ENCODE data around the gene ROBO1.

Gene ROBO1

DNA sequence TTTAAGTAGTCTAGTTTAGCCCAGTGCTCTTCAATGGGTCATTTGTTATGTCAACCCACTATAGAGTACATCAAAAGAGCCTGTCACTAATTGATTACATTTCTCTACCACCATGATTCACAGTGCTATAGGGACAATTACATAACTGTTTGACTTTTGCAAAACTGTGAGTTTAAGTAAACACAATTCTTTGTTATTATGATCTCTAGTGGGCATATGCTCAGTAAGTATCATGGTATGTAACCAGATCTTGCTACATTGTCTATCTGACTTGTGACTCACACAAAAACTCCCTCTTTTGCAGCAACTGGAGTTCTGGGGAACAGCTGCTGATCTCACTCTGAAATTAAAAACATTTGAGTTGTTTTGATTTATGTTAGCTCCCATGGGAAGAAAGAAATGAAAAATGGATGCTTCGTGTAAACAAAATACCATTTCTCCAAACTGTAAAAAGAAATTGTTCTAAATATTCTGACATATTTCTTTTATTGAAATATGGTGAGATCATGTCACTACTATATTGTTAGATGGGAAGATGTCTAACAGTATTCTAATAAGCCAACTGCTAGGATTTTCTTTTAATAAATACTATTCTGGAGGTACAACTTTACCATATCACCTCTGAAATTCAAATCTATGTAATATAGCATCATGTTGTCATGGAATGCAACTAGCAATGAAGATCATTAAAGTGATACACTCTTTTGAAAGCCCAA, 470.4 kb downstream of the ROBO1 start:
- DNase-seq: peak; percentile 12

DNA sequence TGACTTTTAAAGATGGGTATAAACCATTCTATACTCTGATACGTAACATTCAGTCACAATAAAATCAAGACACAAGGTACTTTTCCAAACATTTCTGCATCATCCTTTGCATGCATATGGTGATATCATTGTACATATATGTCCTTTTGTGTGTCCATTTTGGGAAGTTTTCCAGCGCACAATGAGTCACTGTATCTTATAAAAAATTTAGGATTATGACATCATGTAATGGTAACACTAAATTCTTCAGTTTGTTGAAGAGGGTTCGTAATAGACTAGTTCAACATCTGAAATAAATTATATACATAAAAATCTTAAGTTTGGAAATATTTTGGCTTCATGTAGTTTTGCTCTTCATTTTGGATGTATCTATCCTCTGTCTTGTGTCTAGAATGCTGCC, 480.9 kb downstream of the ROBO1 start:
- no peak for DNase-seq

DNA sequence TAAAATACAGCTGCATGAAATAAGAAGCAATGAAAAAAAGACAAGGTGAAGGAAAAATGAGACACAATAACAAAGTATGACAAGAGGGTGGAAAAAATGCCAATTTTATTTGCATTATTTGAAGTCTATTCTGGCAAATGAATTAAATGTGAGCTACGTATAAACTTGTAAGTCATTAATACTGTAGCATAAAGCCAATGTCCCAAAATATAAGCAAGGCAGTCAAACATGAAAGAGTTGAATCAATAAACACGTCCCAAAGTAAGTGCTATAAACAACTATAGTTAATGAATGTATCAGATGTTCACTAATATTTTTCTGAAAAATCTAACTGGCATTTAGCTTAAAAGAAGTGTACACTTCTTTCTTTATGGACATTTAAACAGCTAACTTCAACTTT, 481.9 kb downstream of the ROBO1 start:
- DNase-seq: no peak

DNA sequence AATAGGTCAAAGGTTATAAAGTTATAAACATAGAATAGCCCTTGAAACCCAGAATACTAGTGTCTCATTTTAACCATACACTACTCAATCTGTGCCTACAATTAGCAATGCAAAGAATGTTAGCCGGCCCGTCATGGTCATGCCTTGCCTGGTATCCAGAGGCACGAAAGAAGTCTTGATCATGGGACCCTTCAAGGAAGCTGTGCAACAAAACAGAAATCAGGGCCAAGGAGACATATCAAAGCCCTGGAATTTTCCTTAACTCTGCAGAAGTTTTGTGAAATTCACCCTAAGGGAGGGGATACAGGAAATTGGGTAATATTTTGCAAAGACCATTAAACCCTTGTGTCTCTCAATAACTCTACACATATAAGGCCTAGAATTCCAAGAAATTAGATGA, 482.4 kb downstream of the ROBO1 start:
- DNase-seq: no peak

DNA sequence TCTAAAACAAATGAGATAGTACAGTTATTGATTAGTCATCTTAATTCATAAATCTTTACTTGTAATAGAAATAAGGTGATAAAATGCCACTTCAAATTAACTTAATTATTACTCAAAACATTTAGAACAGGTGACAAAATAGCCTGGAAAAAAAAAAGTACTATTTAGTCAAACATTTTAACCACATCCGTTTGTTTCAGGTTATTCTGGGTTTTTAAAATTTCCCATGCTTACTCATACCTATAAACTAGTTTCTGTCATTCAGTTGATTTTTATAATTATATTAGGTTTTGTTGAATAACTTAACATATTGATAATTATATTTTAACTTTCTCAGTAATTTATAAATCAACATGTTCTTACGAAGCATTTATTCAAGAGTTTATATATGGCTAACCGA, 483.0 kb downstream of the ROBO1 start:
- no peak for DNase-seq

DNA sequence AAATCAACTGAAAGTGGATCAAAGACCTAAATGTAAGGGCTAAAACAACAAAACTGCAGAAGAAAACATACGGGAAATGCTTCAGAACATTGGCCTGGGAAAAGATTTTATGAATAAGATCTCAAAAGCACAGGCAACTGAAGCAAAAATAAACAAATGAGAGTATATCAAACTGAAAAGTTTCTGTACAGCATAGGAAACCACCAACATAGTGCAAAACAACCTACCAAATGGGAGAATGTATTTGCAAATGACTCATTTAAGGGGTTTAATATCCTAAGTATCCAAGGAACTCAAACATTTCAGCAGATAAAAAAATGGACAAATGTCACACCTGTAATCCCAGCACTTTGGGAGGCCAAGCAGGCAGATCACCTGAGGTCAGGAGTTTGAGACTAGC, 489.1 kb downstream of the ROBO1 start:
- DNase-seq: no peak

DNA sequence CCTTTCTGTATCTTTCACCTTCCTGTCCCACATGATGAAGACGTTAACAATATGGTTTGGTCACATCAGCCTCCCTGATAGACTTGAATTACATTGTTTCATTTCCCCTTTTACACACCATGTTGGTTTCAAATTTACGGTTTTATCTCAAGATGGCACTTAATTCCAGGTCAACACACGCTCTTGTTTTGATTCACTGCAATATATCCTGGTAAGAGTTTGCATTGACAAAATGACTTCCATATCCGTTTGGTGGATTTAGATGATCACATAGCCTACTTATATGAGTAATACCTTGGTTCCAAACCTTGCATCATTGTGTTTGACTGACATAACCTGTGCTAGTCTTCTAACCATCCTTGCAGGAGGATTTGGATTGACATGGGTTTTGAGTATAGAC, 499.4 kb downstream of the ROBO1 start:
- no peak for DNase-seq

DNA sequence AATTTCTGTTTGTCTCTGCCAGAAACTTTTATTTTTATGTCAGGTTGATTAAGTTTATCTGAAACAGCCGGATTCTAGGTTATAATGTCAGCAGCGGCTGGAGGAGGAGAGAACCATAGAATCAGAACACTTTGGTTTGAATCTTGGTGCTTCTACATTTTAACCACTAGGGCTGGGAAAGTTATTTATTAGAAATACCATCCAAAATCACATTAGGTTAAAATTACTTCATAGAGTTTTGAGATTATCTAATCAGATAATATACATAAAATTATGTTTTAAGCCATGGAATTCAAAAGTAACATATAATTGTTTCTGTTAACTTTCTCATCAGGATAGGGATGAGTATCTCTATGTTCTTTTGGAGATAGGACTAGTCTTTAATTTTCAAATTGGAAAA, 502.9 kb downstream of the ROBO1 start:
- DNase-seq: no peak

DNA sequence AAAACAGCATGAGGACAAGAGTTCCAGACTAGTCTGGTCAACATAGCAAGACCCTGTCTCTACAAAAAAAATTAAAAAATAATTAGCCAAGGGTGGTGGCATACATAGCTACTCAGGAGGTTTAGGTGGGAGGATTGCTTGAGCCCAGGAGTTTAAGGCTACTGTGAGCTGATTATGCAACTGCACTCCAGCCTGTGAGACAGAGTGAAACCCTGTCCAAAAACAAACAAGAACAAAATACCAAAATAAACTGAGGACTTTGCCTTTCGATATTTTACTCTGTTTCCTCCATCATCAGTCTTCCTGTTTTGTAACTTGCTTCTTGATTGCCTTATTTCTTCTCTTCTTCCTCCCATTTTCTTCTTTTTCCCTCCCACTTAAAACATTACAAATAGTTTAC, 504.4 kb downstream of the ROBO1 start:
- DNase-seq: no peak

DNA sequence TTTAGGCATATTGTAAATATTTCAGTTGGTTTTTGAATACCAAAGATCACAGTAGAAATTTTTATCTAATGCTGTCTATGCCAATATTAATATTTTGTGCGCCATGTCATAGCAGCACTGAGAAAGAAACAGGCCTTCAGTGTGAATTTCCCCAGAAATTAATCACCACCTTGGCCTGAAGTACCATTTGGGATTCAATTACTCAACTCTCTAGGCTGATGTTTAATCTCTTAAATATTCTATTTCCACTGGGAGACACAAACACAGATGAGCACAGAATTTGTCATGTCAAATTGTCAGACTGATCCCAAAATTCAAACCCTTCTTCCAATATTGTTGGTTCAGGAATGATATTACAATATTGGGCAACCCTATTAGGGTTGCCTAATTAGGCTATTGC, 509.3 kb downstream of the ROBO1 start:
- DNase-seq: no peak

DNA sequence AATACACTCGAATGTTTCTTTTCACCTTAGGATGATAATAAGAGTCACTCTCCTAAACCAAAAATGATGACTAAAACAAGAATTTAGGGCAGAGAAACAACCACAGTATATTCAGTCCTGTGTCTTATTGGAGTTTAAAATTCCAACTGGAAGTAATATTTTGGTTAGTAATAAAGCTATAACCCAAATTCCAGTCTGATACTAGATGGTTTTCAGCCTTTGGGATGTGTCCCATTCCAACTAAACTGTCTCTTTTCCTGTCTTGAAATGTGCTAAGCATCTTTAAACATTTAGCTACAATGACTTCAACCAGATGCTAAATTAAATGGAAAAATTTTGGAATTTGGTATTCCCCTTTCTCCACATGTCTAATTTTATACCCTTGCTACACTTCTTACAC, 510.0 kb downstream of the ROBO1 start:
- DNase-seq: no peak

DNA sequence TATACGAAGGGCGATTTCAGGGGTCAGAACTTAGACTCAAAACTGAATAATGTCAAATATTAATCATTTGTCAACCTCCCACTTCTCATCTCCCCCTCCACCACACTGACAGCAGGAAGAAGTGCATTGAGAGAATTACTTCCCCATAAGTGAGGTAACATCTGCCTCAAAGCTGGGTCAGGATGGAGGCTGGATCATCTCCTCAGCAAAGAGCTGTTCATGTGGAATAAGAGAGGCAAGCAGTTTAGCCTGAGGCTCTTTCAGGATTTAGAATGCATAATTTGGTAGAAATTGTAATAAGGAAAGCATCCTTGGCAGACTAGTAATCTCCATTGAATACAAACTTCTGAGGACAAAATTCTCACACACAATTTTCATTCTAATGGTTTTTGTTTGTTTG, 512.1 kb downstream of the ROBO1 start:
- DNase-seq: no peak

DNA sequence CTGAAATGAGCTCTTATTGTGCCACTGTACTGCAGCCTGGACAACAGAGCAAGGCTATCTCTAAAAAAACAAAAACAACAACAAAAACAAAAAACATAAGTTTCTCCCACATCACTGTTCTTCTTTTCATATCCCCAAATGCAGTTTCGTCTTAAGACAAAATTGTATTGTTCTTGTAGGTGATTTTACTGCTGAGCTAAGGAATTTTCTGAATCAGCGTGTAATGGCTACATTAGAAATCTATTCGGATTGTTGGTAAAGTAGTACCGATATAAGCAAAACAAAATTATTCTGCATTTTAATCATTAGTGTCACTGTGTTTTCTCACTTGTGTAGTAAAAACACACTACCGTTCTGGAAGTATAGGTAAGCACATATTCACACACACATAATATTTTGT, 512.5 kb downstream of the ROBO1 start:
- no peak for DNase-seq

DNA sequence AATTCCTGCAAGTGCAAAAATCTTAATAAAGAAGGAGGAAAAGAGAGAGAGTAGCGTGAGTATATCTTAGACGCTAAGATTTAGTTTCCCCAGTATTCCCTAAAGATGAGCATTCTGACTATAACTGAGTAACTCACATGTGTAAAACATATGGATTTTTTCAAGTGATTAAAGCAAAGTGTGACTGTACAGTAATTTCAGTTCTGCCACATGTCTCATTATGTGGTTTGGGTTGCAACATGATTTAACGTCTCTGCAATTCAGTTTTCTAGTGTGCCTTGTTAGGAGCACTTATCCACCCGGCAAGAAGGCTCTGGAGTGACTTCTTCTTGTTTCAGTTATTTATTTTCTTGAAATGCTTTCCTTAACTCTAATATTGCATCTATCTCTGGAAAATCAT, 514.1 kb downstream of the ROBO1 start:
- DNase-seq: no peak

DNA sequence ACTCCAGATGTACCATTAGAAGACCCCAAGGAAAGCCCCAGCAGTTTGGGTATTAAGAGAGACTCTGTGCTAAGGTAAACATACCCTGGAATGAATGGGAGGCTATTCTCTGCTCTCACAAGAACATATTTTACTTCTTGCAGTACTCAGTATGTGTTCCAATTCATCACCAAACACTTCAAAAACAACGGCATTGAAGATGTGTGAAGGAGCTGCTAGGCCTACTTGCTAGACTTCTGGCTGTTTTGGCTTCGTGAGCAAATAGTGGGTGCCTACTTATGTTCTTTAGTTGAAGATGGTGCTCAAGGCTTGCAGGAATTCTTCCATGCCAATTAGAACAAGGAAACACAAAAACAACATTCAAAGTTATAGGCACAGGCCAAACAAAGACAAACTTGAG, 514.5 kb downstream of the ROBO1 start:
- DNase-seq: no peak

DNA sequence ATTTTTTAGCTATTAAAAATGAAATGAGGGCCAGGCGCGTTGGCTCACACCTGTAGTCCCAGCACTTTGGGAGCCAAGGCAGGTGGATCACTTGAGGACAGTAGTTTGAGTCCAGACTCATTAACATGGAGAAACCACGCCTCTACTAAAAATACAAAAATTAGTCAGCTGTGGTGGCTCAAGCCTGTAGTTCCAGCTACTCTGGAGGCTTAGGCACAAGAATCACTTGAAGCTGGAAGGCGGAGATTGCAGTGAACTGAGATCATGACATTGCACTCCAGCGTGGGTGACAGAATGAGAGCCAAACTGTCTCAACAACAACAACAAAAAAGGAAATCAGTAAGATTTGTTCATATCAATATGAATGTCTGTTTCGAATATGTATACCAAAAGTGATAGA, 517.1 kb downstream of the ROBO1 start:
- no peak for DNase-seq

DNA sequence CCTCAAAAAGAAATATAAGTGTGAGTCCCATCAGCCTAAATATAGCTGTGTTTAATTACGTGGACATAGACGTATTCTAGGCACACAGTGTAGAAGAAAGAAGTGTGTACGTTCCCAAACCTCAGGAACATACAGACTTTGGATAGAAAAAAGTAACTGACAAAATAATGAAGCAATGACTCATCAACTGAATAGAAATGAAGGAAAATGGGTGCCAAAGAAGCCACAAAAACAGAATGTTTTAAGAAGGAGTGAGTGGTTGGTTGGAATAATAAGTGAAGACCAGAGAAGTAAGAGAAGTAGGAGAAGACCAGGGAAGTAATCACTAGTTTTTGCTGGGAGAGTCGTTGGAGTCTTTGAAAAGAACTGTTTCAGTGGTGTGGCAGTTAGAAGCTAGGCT, 518.1 kb downstream of the ROBO1 start:
- DNase-seq: no peak

DNA sequence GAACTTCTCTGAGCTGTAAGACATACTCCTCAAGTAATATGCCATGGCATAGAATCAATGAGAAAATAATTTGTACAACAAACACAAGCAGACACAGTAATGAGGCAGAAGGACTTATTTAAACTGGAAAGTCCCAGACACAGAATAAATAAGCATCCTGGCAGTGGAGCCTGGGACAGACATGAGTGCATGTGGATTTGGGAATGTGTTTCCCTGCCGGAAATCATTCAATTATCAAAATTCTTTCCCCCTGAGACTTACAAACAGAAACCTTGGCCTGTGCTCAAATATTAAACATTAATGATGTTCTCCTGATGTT, 520.1 kb downstream of the ROBO1 start:
- no peak for DNase-seq

DNA sequence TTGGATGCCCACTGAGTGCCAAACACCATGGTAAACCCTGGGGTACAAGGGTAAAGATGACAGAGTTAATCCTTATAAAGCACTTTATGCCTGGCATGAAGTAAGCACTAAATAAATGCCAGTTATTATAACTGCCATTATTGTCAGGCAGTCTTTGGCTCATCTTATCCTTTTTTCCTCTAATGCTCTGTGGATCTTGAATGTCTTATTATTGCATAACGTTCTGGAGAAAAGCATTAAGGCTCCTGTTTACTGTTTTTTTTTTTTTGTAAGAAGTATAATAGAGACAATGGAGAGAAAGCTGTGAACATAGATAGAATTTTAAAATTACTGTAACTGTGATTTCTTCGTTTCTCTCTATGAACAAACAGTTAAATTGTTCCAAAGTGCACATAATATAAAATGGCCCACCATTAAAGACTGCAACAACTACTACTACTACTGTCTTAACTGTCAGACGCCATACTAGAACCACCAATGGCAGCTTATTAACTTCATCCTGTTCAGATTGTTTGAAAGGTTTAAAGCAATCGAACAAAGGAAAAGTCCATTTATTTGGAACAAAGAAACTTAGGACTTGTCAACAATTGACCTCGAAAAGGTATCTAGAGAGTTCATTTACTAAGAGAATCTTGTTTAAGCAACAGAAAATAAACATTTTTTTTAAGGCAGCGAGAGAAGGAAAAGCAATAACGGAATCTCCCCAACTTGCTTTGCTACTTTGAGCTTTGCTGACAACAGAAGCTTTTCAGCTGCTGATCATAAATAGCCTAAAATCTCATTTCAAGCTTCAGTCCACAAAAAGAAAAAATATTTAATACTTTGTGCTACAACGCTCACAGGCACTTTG, 520.7 kb downstream of the ROBO1 start:
- DNase-seq: no peak

DNA sequence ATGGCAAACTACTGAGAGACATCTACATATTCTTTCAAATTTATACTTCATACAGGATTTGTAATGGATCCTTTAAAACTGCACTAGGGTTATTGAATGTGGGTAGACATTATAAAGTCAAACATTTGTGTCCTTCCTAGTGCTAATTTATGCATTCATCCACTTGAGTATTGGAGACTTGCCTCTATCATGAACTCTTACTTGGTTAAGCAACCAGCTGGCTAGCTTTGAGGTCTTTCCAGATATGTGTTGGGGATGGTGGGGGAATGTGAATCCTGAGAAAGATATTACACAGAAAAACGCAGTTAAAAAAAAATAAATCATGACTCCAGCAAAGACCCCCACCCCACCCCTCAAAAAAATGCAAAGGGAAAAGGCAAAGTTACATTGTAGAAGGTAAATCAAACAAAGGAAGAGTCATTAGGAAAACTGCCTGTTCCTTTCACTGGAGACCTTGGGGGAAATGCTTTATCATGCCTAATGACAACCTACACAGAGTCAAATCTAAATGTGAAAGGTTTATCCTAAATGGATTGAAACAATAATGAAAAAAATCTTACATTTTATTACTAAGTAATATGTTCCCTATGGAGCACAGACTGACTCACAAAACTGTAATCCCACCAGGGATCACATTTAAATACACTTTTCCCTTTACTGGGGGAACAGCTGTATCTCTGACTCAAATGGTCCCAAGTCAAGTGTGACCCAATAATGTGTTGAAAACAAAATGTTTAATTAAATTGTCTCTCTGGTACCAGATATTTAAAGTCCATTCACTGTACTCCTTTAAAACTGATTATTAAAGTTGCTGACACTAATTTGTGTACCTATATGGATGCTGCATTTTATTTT, 522.3 kb downstream of the ROBO1 start:
- DNase-seq: no peak

DNA sequence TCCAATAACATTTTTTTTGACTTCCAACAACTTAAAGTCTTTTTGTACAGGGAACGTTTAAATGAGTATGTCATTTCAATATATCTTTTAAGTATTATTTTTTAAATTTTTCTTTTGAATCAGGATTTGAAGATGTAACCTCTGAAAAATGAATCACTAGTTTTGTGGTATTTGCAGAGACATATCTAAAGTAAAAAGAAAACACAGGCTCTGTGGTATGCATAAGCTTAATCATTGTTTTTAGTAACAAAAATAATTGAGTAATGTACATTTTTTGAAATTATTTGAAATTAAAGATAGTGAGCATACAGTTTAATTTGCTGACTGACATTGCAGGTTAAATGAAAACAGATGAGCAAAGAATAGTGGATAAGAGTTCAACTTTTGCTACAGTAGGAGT, 531.3 kb downstream of the ROBO1 start:
- DNase-seq: no peak

DNA sequence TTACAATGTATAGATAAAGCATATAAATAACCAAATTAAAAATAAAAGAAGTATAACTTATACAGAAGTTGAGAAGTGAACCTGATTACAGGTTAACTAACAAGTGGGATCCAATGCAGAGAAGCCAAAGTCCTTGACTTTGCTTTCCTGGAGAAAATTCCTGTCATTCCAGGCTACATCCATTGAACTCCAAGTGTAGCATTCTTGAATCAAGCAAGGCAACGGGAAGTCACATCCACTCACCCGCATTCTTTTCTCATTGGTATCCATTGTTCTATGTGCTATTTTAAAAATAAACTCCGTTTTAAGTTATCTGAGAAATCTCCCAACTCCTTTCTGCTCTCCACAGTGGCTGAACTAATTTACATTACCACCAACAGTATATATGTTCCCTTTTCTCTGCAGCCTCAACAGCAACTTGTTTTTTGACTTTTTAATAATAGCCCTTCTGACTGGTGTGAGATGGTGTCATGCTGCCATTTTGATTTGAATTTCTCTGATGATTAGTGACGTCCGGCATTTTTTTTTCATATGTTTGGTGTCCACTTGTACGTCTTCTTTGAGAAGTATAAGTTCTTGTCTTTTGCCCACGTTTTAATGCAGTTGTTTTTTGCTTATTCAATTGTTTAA, 534.3 kb downstream of the ROBO1 start:
- DNase-seq: no peak

DNA sequence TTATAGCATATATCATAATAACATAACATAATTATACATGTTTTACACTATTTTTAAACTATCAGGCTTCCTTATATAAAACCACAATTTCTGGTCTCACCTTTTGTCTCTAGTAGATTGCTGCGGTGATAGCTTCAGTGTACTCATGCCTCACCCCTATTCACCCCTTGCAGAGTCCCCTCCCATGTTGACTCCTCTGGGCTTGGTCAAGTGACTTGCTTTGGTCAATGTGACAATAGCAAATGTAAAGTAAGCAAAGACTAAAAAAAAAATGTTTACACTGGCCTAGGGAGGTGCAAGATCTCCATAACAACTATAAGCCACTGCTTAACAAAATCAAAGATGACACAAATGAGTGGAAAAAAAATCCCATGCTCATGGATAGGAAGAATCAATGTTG, 537.5 kb downstream of the ROBO1 start:
- no peak for DNase-seq
